K562 (cell line): ENCODE results near the gene MYL5. TPM values are rescaled to one million over a fixed set of nuclear protein-coding genes. Genes with fewer than 3 reads are reported as not detected.

Source experiments
- ELF2 ChIP-seq: fragments of 250-450 bp; sonication (Bioruptor Pico); IDR thresholded peaks from 2 replicates; pipeline ENCODE4 v1.5.0; 2021; ENCODE audit warnings: mild to moderate bottlenecking
- FOS ChIP-seq: IDR thresholded peaks from 3 replicates; pipeline ENCODE4 v1.6.1; 2011; ENCODE audit not compliant: insufficient read length; ENCODE audit errors: extremely low read depth
- HCFC1 ChIP-seq: IDR thresholded peaks from 2 replicates; pipeline ENCODE4 v1.6.1; 2012; ENCODE audit warnings: low read depth, low read length, improper control_type of control experiment
- MCM3 ChIP-seq: fragments of 450-650 bp; IDR thresholded peaks from 2 replicates; pipeline ENCODE4 v1.6.1; 2016
- POLR2B ChIP-seq: fragments of 450-650 bp; IDR thresholded peaks from 2 replicates; pipeline ENCODE4 v1.6.1; 2018; ENCODE audit warnings: low read depth; ENCODE audit not compliant: partially characterized antibody
- SMARCA4 ChIP-seq: fragments of 450-650 bp; IDR thresholded peaks from 2 replicates; pipeline ENCODE4 v1.6.1; 2016
- TGIF2 ChIP-seq: sonication (generic); formaldehyde crosslinking; IDR thresholded peaks from 2 replicates; pipeline ENCODE4 v1.8.1; 2022; ENCODE audit warnings: mild to moderate bottlenecking, missing genetic modification reagents, moderate library complexity
- ZNF140 ChIP-seq: fragments of 250-450 bp; sonication (Bioruptor Pico); IDR thresholded peaks from 2 replicates; pipeline ENCODE4 v1.8.0; 2021; ENCODE audit warnings: moderate library complexity, mild to moderate bottlenecking, inconsistent platforms
- polyA plus RNA-seq, 8 experiments: library from polyadenylated mRNA; depleted of rRNA in 4 of 8; stranded (reverse) in 5 of 8; unstranded in 3 of 8; fragments of >200 nt; fragmentation: Nextera tagmentation in 2 of 8; fragmentation: Illumina TruSeq in 1 of 8; extraction: Ambion mirVana in 2 of 8; extraction: Trizol in 1 of 8; gene quantifications; 2 replicates each; pipeline versions ENCODE4 v1.2.1 to v1.2.3, GENCODE V29; 2011 to 2014; ENCODE audit warnings: inconsistent platforms in 1 of 8, missing spikeins in 1 of 8
- total RNA-seq, 7 experiments: library from RNA; depleted of rRNA in 6 of 7; stranded (reverse); fragments of >200 nt in 6 of 7; fragmentation: Illumina TruSeq in 2 of 7; extraction: Trizol in 2 of 7; gene quantifications; 2 replicates each; pipeline versions ENCODE4 v1.2.1 to v1.2.3, GENCODE V29; 2011 to 2021; ENCODE audit warnings: low replicate concordance in 1 of 7
- TF ChIP-seq, protein P1 (sequence below): sonication (generic); formaldehyde crosslinking; IDR thresholded peaks from 2 replicates; pipeline ENCODE4 v1.8.0; 2023; ENCODE audit warnings: mild to moderate bottlenecking, missing genetic modification reagents
- TF ChIP-seq, protein P2 (sequence below), 3 experiments: fragments of 200-800 bp in 1 of 3; fragments of 250-450 bp in 1 of 3; fragments of 450-650 bp in 1 of 3; sonication (Bioruptor Pico) in 1 of 3; sonication (Bioruptor generic) in 1 of 3; formaldehyde crosslinking in 1 of 3; IDR thresholded peaks; 2 replicates each; pipeline versions ENCODE4 v1.6.1 to v1.8.0; 2016 to 2022; ENCODE audit warnings: mild to moderate bottlenecking in 2 of 3, missing genetic modification characterization in 2 of 3, missing compliant biosample characterization in 1 of 3, moderate library complexity in 1 of 3
- TF ChIP-seq, protein P3 (sequence below), 2 experiments: fragments of 450-650 bp in 1 of 2; sonication (generic) in 1 of 2; formaldehyde crosslinking; conservative IDR thresholded peaks; 2 replicates each; pipeline versions ENCODE4 v1.4.0 to v1.8.1; 2020 to 2022; ENCODE audit warnings: mild to moderate bottlenecking in 1 of 2, missing genetic modification reagents in 1 of 2
- TF ChIP-seq, protein P4 (sequence below): fragments of 450-650 bp; IDR thresholded peaks from 2 replicates; pipeline ENCODE4 v1.6.1; 2016; ENCODE audit warnings: low read depth, mild to moderate bottlenecking, moderate library complexity
- TF ChIP-seq, protein P5 (sequence below): sonication (generic); formaldehyde crosslinking; IDR thresholded peaks from 2 replicates; pipeline ENCODE4 v1.8.0; 2022; ENCODE audit warnings: missing genetic modification reagents, mild to moderate bottlenecking, moderate library complexity, borderline replicate concordance

MYL5 gene
- total and polyA plus RNA-seq, 9 of the 15 experiments (the other 6 are each of a cell fraction or from before 2014, with no cell fraction given): 1.4 to 10.0 (median 4.1) TPM

DNA sequence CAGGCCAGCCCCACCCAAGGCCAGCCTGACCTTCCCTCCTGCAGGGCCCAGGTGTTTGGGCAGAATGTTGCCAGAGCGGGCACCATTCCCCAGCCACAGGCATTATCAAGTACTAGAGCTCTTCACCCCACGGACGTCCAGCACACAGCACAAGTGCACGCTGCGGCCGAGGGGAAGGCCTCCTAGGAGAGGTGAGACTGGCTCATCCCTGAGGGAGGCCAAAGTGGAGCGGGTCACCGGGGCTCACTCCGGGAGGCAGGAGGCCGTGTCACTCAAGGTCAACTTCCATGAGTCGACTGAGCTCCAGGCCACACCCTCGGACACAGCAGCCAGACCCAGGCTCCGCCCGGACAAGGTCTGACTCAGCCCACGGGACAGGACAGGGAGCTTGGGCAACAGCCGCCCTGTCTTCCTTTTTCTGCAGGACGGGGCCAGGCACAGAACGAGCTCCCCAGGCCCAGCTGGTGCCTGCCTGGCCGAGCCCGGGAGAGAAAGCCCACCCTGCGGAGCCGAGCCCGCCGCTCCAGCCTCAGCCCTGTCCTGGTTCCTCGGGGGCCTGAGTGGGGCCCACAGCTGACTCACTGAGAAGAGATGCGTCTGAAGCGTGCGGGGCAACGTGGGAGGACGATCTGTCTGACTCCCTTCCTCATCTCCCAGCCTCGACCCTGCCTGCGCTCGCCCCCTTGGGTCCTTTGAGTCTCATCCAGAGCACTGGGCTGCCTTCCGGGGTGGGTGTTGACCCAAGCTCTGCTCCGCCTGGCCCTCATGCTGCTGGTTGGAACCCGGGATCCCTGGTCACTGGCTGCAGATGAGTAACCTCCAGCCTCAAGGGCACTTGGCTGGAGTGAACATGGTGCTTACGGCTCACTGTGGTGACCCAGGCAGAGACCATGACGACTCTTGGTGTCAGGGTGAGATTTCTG, 13.0 kb downstream of the MYL5 start (continued):
- TF ChIP-seq, protein P1, sequence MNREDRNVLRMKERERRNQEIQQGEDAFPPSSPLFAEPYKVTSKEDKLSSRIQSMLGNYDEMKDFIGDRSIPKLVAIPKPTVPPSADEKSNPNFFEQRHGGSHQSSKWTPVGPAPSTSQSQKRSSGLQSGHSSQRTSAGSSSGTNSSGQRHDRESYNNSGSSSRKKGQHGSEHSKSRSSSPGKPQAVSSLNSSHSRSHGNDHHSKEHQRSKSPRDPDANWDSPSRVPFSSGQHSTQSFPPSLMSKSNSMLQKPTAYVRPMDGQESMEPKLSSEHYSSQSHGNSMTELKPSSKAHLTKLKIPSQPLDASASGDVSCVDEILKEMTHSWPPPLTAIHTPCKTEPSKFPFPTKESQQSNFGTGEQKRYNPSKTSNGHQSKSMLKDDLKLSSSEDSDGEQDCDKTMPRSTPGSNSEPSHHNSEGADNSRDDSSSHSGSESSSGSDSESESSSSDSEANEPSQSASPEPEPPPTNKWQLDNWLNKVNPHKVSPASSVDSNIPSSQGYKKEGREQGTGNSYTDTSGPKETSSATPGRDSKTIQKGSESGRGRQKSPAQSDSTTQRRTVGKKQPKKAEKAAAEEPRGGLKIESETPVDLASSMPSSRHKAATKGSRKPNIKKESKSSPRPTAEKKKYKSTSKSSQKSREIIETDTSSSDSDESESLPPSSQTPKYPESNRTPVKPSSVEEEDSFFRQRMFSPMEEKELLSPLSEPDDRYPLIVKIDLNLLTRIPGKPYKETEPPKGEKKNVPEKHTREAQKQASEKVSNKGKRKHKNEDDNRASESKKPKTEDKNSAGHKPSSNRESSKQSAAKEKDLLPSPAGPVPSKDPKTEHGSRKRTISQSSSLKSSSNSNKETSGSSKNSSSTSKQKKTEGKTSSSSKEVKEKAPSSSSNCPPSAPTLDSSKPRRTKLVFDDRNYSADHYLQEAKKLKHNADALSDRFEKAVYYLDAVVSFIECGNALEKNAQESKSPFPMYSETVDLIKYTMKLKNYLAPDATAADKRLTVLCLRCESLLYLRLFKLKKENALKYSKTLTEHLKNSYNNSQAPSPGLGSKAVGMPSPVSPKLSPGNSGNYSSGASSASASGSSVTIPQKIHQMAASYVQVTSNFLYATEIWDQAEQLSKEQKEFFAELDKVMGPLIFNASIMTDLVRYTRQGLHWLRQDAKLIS (CRISPR knock-in tag): no peak
- TF ChIP-seq SMARCA4 (peak; percentile 52; the same call in 1 of the 2 replicates), ZNF140 (no peak), MCM3 (no peak), HCFC1 (peak; percentile 16; the same call in 1 of the 2 replicates), POLR2B (peak; percentile 70), TGIF2 (no peak), FOS (no peak), ELF2 (CRISPR knock-in tag) (no peak)
- TF ChIP-seq, protein P2, sequence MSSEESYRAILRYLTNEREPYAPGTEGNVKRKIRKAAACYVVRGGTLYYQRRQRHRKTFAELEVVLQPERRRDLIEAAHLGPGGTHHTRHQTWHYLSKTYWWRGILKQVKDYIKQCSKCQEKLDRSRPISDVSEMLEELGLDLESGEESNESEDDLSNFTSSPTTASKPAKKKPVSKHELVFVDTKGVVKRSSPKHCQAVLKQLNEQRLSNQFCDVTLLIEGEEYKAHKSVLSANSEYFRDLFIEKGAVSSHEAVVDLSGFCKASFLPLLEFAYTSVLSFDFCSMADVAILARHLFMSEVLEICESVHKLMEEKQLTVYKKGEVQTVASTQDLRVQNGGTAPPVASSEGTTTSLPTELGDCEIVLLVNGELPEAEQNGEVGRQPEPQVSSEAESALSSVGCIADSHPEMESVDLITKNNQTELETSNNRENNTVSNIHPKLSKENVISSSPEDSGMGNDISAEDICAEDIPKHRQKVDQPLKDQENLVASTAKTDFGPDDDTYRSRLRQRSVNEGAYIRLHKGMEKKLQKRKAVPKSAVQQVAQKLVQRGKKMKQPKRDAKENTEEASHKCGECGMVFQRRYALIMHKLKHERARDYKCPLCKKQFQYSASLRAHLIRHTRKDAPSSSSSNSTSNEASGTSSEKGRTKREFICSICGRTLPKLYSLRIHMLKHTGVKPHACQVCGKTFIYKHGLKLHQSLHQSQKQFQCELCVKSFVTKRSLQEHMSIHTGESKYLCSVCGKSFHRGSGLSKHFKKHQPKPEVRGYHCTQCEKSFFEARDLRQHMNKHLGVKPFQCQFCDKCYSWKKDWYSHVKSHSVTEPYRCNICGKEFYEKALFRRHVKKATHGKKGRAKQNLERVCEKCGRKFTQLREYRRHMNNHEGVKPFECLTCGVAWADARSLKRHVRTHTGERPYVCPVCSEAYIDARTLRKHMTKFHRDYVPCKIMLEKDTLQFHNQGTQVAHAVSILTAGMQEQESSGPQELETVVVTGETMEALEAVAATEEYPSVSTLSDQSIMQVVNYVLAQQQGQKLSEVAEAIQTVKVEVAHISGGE (CRISPR knock-in tag; IDR thresholded peaks at IDR 0.05): peak in 1 of 3 experiments; percentile 26; a peak in 1 of 6 replicates
- TF ChIP-seq, protein P3, sequence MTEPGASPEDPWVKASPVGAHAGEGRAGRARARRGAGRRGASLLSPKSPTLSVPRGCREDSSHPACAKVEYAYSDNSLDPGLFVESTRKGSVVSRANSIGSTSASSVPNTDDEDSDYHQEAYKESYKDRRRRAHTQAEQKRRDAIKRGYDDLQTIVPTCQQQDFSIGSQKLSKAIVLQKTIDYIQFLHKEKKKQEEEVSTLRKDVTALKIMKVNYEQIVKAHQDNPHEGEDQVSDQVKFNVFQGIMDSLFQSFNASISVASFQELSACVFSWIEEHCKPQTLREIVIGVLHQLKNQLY (CRISPR knock-in tag; conservative IDR thresholded peaks at IDR 0.05): 0 out of 4 replicates have a peak, but pooled peaks of 1 of the 2 experiments have one; percentile 44
- TF ChIP-seq, protein P4, sequence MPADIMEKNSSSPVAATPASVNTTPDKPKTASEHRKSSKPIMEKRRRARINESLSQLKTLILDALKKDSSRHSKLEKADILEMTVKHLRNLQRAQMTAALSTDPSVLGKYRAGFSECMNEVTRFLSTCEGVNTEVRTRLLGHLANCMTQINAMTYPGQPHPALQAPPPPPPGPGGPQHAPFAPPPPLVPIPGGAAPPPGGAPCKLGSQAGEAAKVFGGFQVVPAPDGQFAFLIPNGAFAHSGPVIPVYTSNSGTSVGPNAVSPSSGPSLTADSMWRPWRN: no peak
- TF ChIP-seq, protein P5, sequence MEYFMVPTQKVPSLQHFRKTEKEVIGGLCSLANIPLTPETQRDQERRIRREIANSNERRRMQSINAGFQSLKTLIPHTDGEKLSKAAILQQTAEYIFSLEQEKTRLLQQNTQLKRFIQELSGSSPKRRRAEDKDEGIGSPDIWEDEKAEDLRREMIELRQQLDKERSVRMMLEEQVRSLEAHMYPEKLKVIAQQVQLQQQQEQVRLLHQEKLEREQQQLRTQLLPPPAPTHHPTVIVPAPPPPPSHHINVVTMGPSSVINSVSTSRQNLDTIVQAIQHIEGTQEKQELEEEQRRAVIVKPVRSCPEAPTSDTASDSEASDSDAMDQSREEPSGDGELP: peak; percentile 90
